ENCODE measurements around the gene NR4A3.
"Not testable (repeated sequence)": the region's sequence is repeated elsewhere in the genome, so short reads cannot be mapped to it uniquely, and the experiment has no call there.

Gene NR4A3

DNA sequence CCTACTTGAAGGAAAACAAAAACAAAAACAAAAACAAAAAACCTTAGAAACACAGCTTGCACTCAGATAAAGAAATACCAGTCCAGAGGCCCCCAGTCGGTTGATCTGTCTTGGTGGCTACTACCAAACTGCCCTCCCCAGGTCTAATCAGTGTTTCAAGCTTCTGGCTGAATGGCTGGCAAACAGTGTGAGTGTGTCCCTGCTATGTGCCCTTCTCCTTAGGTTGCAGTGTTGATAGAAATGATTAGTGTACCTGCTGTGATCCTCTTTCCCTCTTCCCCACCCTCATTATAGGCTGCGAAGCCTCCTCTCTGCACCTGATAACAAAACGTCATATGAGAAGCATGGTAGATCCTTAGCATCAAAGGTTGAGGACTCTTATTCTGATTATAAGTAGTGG, 12.8 kb downstream of the NR4A3 start:
- no peak for DNase-seq (ENCODE audit: low read depth in 2 of 2)

DNA sequence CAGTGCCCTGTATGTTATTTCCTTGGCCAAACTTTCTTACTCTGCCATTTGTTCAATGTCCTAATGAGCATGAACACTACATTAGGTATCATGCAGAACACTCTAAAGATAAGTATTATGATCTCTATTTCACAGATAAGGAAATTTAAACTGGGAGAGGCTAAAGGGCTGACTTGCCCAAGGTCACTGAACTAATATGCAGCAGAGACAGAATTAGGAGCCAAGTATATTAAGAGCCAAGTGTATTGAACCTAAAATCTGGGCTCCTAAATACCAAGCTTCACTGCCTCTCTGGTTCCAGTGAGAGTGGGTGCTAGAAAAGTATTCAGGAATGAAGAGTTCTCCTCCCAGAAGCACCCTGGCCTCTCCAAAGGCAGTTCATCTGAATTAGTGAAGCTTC, 13.5 kb downstream of the NR4A3 start:
- no peak for DNase-seq (ENCODE audit: low read depth in 2 of 2)

DNA sequence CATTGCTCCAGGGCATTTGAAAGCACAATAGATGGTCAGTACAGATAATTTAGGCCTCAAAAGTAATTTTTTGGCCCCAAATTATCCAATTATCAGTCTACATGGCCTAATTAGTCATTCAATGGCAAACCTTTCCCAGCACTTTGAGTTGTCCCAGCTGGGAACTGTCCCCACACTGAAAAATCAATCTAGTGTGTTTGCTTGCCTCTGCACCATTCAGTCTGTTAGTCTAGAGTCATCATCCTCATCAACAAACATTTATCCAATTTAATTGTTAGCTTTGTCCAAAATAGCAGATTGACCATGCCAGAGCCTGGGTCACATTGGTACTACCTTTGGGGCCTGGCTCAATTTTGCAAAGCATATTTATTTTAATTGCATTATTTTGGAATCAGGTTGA, 13.9 kb downstream of the NR4A3 start:
- DNase-seq (ENCODE audit: low read depth in 2 of 2): no peak

DNA sequence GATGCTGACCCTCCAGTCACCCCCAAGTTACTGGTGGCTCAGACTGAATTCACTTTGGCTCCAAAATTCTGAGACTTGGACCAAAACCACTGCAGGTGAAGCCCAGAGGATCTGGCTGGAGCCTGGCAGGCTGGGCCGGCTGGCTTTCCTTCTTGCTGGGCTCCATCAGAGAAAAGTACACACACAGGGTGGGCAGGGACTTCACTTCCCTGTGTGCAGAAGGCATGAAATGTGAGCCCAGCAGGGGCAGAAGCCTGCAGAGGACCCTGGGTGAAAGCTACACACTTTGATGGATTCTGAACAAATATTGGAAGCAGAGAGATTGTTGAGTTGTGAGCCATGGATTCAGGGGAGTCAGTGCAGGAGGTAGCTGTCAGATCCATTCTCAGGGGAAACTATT, 18.4 kb downstream of the NR4A3 start:
- DNase-seq (ENCODE audit: low read depth in 2 of 2): no peak

DNA sequence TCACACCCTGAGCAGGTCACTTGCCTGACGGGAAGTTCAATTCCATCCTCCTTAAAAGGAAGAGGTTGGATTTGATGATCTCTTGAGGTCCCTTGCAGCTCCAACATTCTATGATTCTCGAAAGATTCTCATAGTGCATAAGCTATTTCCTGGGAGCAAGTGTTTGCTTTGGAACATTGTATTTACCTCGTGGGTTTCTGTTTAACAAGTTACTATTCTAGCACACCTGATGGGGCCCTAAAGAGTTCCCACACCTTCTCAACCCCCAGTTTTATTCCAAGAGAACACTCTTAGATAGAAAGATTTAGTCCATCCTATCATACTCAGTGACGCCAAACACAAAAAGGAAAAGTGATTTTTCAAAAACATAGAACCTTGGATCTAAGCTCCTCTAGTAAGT, 23.4 kb downstream of the NR4A3 start:
- no peak for DNase-seq (ENCODE audit: low read depth in 2 of 2)

DNA sequence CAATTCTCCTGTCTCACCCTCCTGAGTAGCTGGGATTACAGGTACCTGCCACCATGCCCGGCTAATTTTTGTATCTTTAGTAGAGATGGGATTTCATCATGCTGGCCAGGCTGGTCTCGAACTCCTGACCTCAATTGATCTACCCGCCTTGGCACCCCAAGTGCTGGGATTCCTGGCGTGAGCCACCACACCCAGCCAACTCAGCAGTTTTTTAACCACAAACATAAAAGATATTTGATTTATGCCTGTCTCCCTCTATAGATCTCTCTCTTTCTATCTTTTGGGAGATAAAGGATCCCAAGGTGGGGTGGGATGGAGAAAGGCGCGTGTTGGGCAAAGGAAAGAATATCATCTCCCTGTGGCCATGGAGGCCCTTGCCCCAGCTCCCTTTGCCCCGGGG, 26.8 kb downstream of the NR4A3 start:
- no peak for DNase-seq (ENCODE audit: low read depth in 2 of 2)

DNA sequence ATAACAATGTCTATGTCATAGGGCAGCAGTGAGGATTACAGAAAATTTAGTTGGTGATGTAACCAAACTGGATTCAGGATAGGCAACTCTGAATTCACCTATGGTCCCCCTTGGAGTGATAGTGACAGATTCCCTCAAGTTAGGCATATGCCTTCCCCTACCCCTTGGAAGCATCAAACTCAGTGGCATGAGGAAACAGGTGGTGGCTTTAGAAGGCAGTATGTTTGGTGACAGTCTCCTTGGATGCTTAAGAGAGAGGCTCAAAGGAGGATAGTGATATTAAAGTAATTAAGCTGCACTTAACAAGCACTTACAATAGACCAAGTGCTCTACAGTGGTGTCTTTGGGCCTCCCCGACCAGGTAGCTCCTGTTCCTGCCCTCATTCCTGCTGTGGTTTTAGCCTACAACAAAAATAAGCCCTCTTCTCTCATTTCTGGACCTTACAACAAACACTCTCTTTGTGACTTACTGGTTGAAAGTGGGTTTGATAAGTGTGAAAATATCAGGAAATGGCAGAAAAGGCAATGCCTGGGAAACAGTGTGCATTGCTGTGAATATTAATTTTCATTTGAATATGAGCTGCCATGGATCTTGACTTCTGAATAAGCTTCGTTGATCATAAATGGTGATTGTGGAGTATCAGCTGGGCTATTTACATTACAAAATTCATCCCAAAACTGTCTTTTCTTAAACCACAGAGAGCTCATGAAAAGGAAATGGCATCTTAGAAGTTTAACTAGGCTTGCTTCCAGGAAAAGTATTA, 29.2 kb downstream of the NR4A3 start:
- no peak for DNase-seq (ENCODE audit: low read depth in 2 of 2)

DNA sequence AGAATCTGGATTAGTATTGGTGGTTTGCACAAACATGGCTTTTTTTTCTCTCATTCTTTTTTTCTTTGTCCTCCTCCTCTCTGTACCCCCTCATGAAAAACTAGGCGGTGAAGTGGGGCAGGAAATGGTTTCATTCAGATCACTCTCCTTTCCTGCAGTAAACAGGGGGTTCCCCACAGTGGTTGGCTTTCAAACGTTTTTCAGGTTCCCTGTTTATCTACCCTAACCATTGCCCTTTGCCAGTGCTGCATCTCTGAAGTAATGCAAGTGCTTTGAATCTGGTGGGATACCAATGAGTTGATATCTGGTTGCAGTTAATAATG, 29.8 kb downstream of the NR4A3 start:
- no peak for DNase-seq (ENCODE audit: low read depth in 2 of 2)

DNA sequence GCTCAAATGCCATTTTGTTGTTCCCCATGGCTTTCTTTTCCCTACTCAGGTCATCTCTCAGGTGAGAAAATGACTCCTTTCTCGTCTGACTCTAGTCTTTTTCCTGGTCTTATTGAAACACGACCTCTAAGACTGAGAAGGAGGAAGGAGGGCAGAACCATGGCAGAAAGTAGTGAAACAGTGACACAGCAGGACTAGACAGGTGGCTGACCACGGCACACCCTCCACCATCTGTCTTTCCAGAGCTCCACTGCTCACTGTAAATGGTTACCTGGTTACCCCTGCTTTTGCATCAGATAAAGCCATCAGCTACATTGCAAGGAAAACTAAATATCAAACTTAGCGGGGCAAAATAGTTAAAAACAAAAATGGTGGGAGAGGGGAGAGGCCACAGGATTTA, 30.9 kb downstream of the NR4A3 start:
- DNase-seq (ENCODE audit: low read depth in 2 of 2): no peak

DNA sequence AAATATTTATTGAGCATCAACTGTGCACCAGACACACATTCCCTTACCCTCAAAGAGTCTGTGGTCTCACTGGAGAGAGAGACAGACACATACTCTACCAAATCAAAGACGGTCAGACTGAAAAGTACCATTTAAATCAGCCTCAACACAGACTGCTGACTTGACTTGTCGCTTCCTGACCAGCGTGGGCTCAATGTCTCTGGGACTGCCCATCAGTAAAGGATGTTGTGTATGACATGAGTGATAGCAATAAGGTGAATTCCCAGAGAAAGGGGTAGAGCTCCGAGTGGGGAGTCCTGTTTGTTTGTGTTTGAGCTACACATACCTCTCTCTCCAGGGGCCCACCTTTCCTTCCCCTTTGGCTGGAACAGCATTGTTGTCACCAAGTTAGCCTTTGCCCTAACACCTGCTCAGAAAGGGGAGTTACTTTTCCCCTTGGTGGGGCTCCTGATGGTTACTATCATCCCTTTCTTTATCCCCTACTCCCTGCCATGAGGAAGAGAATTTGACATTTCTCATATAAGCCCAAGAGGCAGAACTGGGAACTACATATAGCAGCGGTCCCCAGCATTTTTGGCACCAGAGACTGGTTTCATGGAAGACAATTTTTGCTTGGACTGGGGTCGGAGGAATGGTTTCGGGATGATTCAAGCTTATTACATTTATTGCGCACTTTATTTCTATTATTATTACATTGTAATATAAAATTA, 33.9 kb downstream of the NR4A3 start:
- no peak for DNase-seq (ENCODE audit: low read depth in 2 of 2)

DNA sequence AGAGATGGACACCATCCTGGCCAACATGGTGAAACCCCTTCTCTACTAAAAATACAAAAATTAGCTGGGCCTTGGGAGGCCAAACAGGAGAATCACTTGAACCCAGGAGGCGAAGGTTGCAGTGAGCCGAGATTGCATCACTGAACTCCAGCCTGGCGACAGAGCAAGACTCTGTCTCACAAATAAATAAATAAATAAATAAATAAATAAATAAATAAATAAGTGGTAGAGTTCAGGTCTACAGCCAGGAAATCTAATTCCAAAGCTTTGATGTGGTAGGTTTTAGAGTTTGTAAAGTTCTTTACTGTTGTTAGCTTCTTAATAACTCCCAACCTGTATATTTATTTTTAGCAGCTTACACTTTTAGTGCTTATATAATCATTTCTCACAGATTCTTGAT, 35.9 kb downstream of the NR4A3 start:
- DNase-seq (ENCODE audit: low read depth in 2 of 2): not testable (repeated sequence)

DNA sequence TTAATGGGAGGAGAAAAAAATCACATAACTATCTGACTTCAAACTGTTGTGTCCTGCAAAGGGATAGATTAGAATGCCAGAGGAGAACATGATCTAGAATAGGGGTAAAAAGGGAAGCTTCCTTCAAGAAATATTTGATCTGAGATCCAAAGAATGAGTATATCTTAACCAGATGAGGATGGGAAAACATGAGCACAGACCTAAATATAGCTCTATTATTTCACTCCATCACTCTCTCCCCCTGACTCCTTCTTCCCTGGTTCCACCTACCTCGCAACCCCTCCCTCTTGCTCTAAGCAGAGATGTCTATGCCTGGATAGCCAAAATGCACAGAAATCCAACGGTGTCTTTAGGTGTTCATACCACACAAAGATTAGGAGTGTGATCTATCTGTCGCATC, 36.4 kb downstream of the NR4A3 start:
- DNase-seq (ENCODE audit: low read depth in 2 of 2): no peak

DNA sequence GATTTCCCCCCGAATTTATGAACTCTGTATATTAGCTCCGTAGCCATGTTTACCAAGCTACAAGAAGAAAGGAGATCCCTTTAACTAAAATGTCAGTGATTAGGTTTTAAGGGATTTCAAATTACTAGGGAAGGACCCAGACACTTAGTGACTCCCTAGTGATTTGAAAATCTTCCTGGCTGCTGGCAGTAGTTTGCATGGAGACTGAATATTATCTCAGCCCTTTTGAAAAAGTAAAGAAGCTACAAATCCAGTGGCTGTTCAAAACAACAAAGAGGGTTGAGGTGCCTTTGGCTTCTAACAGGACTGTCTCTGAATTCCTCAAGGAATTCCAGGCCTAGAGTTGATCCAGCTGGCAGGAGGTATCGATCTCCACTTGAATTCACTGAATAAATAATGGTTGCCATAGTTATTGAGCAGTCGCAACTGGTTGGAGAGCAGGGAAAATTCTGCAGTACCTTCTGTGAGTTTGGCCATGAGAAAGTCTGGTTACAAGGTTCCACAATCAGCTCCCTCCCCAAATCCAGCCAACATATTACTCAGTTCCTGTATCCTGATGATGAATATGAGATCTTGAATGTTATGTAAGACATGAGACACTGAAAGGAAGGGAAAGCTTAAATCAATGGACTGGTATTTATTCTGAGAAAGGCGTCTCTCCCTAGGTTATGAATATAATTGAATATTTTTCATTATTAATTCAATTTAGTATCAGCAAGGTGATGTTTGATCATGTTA, 37.7 kb downstream of the NR4A3 start:
- DNase-seq (ENCODE audit: low read depth in 2 of 2): no peak

DNA sequence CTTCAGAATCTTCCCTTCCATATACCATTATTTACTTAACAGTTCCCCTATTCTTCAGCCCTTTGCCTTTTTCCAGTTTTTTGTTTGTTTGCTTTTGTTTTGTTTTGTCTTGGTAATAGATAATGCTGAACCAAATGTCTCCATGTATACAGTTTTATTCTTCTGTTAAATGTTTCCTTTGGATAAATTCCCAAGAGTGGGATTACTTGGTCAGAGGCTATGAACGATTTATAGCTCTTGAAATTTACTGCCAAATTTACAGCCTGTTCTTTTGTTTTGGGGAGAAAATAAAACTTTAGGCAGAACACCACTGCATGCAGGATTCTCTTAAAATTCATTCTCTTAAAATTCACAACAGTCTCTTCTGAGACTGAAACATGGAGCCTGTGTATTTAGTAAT, 38.6 kb downstream of the NR4A3 start:
- DNase-seq (ENCODE audit: low read depth in 2 of 2): no peak

DNA sequence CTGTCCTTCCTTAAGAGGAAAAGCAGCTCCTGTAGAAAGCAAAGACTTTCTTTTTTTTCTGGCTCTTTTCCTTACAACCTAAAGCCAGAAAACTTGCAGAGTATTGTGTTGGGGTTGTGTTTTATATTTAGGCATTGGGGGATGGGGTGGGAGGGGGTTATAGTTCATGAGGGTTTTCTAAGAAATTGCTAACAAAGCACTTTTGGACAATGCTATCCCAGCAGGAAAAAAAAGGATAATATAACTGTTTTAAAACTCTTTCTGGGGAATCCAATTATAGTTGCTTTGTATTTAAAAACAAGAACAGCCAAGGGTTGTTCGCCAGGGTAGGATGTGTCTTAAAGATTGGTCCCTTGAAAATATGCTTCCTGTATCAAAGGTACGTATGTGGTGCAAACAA, 42.3 kb downstream of the NR4A3 start:
- no peak for DNase-seq (ENCODE audit: low read depth in 2 of 2)

DNA sequence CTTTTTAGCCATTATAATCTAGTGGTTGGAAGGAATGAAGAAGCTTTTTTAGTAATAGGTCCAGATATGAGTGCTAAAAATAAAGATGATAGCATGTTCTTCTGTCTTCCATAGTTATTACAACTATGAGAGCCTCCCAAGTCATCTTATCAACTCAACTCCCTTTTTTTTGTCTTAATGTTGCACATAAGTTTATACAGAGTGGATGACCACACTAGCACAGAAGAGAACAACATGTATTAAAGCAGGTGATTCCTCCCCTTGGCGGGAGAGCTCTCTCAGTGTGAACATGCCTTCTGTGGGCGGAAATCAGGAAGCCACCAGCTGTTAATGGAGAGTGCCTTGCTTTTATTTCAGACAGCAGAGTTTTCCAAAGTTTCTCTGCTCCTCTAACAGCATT, 44.7 kb downstream of the NR4A3 start:
- no peak for DNase-seq (ENCODE audit: low read depth in 2 of 2)

DNA sequence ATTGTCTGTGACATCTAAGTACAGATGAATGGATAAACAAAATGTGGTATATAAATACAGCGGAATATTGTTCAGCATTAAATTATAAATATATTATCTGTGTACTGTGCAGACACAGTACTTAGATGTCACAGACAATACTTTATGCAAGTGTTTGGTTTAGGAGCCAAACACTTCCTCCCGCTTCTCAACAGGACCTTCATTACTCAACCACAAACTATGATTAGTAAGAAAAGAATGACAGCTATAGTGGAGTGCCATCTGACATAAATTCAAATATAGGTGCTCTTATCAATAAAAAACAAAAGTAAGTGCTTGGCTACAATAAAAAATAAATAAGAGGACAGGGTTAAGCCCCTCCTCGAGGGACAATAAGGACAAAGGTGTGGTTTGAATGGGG, 45.9 kb downstream of the NR4A3 start:
- no peak for DNase-seq (ENCODE audit: low read depth in 2 of 2)

DNA sequence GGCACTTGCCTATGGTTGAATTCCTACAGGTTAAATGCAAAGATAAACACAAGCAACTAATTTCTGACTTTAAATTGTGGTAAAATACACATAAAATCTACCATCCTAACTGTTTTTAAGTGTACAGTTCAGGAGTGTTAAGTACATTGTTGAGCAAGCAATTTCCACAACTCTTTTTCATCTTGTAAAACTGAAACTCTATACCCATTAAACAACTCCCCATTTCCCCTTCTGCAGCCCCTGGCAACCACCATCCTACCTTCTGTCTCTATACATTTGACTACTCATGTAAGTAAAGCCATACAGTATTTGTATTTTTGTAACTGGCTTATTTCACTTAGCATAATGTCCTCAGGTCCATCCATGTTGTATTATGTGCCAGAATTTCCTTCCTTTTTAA, 46.3 kb downstream of the NR4A3 start:
- DNase-seq (ENCODE audit: low read depth in 2 of 2): no peak

DNA sequence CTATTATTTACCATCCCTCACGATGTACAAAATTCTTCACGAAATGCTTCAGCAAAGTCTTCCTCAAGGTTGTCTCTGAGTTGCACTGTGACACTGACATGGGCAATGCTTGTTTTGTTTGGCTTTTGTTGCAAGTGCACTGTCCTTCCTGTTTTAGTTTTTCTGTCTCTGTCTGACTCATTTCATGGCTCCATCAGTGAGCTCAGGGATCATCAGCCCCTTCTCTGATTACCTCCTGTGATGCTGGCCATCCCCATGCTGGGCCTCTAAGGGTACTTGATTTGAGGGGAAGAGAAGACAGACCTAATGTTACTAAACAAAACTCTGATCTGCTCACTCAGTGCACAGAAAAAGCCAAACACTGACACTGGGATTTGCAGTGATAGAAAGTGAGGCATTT, 47.2 kb downstream of the NR4A3 start:
- DNase-seq (ENCODE audit: low read depth in 2 of 2): no peak

DNA sequence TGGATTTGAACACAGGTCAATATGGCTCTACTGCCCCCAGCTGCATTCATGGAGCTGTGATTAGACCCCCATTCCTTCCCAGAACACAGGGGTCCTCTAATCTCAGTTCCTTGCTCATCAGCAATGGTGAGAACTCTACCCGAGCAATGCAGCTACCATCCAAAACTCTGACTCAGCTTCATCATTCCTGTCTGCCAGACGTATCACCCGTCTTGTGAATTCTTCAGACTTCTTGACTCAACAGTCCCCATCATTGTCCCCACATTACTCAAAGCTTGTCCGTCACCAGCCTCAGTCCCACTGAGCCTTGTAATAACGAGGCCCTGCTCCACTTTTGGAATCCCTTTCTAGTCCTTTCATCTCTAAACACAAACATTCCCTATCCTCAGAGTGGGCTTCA, 48.4 kb downstream of the NR4A3 start:
- DNase-seq (ENCODE audit: low read depth in 2 of 2): no peak

DNA sequence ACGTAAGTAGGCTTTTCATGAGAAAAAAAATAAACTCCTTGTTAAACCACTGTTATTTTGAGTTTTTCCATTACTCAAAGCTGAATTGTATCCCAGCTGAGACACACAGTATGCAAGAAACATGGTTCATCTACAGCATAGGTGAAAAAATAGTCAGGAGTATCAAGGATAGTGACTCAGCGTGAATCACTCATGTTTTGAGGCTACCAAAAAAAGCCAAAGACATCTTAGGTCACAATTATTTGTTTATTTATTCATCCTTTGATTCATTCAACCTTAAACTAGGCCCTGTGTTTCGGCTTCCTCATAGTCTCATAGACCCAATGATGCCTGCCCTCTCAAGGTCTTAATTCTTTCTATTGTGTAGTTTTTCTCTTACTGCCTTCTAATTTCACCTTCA, 51.8 kb downstream of the NR4A3 start:
- DNase-seq (ENCODE audit: low read depth in 2 of 2): no peak

DNA sequence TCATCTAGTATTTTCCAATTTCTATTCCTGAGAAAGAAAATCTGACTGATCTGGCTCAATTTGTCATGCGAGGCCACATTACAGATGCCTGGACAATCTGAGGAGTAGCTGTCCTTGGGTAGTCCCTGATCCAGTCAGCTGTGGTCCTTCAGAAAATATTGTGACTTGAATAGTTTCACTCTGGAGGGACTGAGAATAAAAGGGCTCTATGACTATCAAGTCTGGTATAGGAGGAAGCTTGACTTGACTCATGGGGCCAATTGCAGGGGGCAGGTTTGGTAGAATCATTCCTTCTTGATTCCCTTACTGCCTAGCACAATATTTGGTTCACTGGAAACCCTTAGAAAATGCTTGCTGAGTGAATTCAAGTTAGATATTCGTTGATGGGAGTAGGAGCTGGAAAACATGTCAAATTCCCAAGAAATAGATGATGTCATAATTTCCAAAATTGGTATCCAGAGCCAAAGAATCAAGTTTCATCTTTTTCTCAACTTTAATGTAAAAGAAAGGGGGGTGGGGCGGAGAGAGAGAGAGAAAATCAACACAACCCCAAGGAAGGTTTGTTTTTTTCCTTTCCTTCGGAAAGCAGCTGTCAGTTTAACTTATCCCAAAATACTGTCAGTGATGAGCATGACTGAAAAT, 52.4 kb downstream of the NR4A3 start:
- DNase-seq (ENCODE audit: low read depth in 2 of 2): no peak

DNA sequence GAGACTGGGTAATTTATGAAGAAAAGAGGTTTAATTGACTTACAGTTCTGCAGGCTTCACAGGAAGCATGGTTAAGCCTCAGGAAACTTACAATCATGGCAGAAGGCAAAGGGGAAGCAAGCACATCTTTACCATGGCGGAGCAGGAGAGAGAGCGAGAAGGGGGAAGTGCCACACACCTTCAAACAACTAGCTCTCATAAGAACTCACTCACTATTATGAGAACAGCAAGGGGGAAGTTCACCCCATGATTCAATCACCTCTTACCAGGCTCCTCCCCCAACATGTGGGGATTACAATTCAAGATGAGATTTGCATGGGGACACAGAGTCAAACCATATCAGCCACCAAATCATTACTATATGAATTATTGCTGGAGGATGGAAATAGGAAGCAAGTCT, 54.5 kb downstream of the NR4A3 start:
- no peak for DNase-seq (ENCODE audit: low read depth in 2 of 2)
